Measurements from ENCODE around the gene TTC39C. TPM values are rescaled to one million over a fixed set of nuclear protein-coding genes. Genes with fewer than 3 reads are reported as not detected.

The TTC39C gene
- total RNA-seq, 1 donor from 2014 or later: 26.6 TPM

DNA sequence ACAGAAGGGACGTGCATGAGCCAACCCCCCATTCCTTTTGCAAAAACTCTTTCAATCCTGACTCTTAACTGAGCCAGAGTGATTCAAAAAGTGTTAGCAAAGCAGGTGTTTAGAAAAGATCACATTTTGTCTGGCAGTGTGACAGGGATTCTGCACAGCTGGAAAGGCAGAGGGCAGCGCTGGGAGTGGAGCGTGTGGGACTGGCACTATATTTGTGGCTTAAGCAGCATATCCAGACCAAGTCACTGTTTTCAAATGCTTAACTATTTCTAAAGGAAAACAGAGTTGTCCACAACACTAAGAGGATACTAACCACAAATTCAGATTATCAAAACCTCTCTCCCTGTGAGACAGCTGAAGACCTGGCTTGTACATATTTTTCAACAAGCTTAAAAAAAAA is 143.3 kb downstream of the TTC39C start:
- TF ChIP-seq CTCF (IDR thresholded peaks at IDR 0.05; ENCODE audit: unreplicated experiment): no peak
- H3K27me3 Mint-ChIP-seq (ENCODE audit: low read depth): no peaks in the 10 kb centered on the region
- DNase-seq (ENCODE audit: low spot score in 2 of 2, unreplicated experiment in 2 of 2): no peak
- no peak overlapping the region for H3K4me3 Mint-ChIP-seq
- H3K27ac Mint-ChIP-seq: no peak overlapping the region
- peaks cover 37% of the 10 kb centered on the region for H3K36me3 Mint-ChIP-seq
- H3K9me3 Mint-ChIP-seq: no peaks in the 10 kb centered on the region
- peaks cover 8% of the 10 kb centered on the region for H3K4me1 Mint-ChIP-seq

GRCh38 chr18:24160086-24160485 is 145.5 kb downstream of the TTC39C start:
- H3K4me3 Mint-ChIP-seq: no peak overlapping the region
- DNase-seq (ENCODE audit: low spot score in 2 of 2, unreplicated experiment in 2 of 2): no peak
- no peak for TF ChIP-seq CTCF (IDR thresholded peaks at IDR 0.05; ENCODE audit: unreplicated experiment)
- no peaks in the 10 kb centered on the region for H3K27me3 Mint-ChIP-seq (ENCODE audit: low read depth)
- H3K36me3 Mint-ChIP-seq: peaks cover 43% of the 10 kb centered on the region
- H3K27ac Mint-ChIP-seq: no peak overlapping the region
- no peaks in the 10 kb centered on the region for H3K9me3 Mint-ChIP-seq
- H3K4me1 Mint-ChIP-seq: peaks cover 8% of the 10 kb centered on the region

DNA sequence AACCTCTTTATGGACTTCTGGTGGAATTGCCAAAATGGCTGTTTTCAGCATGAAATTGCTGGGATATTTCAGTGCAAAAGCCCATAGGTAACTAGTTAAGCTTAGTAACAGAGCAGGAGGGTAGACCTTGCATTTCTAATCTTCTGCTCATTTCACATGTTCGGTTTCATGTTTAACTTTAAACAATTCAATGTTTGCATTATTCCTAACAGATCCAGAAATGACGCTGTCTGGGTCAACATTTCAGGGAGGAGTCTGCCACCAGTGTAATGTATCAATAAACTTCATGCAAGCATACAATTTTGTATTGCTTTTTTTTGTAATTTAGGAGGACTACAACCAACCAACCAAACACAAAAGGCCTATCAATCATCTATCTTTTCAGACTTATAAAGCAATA is 146.8 kb downstream of the TTC39C start:
- Mint-ChIP-seq H3K36me3 (peaks cover 47% of the 10 kb centered on the region), H3K4me3 (no peak overlapping the region), H3K4me1 (peaks cover 8% of the 10 kb centered on the region), H3K27ac (no peak overlapping the region), H3K9me3 (no peaks in the 10 kb centered on the region), H3K27me3 (ENCODE audit: low read depth) (no peaks in the 10 kb centered on the region)
- DNase-seq (ENCODE audit: low spot score in 2 of 2, unreplicated experiment in 2 of 2): no peak
- TF ChIP-seq CTCF (IDR thresholded peaks at IDR 0.05; ENCODE audit: unreplicated experiment): no peak

DNA sequence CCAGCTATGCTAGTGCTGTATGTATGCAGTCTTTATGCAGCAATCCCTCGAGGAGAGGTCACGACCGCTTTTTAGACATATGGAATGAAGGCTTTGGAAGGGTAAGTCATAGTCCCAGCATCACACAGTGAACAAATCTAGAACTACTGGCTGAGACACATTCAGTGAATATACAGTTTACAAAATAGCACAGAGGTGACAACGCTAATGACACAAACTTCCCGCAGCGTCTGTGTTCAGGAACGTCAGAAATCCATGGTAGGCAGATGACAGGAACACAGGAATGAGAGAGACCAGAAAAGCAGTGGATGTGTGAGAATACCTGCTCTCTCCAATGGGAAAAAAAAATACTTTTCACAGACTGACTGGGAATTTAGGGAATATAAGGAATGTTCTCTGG is 153.9 kb downstream of the TTC39C start:
- Mint-ChIP-seq H3K9me3 (peaks cover 3% of the 10 kb centered on the region), H3K27me3 (ENCODE audit: low read depth) (no peaks in the 10 kb centered on the region), H3K36me3 (peaks cover 50% of the 10 kb centered on the region), H3K27ac (peak overlapping the region; percentile 5), H3K4me1 (no peaks in the 10 kb centered on the region), H3K4me3 (no peak overlapping the region)
- TF ChIP-seq CTCF (IDR thresholded peaks at IDR 0.05; ENCODE audit: unreplicated experiment): no peak
- no peak for DNase-seq (ENCODE audit: low spot score in 2 of 2, unreplicated experiment in 2 of 2)

GRCh38 chr18:24170360-24170759 is 155.8 kb downstream of the TTC39C start:
- Mint-ChIP-seq H3K27me3 (ENCODE audit: low read depth) (no peaks in the 10 kb centered on the region), H3K4me3 (no peak overlapping the region), H3K4me1 (no peaks in the 10 kb centered on the region), H3K9me3 (peaks cover 3% of the 10 kb centered on the region), H3K36me3 (peaks cover 44% of the 10 kb centered on the region), H3K27ac (no peak overlapping the region)
- no peak for DNase-seq (ENCODE audit: low spot score in 2 of 2, unreplicated experiment in 2 of 2)
- no peak for TF ChIP-seq CTCF (IDR thresholded peaks at IDR 0.05; ENCODE audit: unreplicated experiment)

- H3K4me3 Mint-ChIP-seq: no peak overlapping the region
- peaks cover 26% of the 10 kb centered on the region for H3K36me3 Mint-ChIP-seq
- no peak for TF ChIP-seq CTCF (IDR thresholded peaks at IDR 0.05; ENCODE audit: unreplicated experiment)
- H3K4me1 Mint-ChIP-seq: no peaks in the 10 kb centered on the region
- peaks cover 3% of the 10 kb centered on the region for H3K9me3 Mint-ChIP-seq
- no peak overlapping the region for H3K27ac Mint-ChIP-seq
- H3K27me3 Mint-ChIP-seq (ENCODE audit: low read depth): no peaks in the 10 kb centered on the region
- DNase-seq (ENCODE audit: low spot score in 2 of 2, unreplicated experiment in 2 of 2): no peak
Observed at GRCh38 chr18:24173997-24174396, 159.4 kb downstream of the TTC39C start.
